Pulmonary artery endothelial cell (primary cell): Measurements from ENCODE around the gene PDAP1. TPM values are rescaled to one million over a fixed set of nuclear protein-coding genes. Genes with fewer than 3 reads are reported as not detected.
"Not testable (repeated sequence)": the region's sequence is repeated elsewhere in the genome, so short reads cannot be mapped to it uniquely, and the experiment has no call there.

ENCODE experiments used
- DNase-seq: peaks from one replicate; pipeline ENCODE4 v3.0.0-alpha.2; 2011; ENCODE audit warnings: low read depth, low spot score
- total RNA-seq: library from RNA; depleted of rRNA; stranded (reverse); fragments of >200 nt; gene quantifications from 2 replicates; pipeline ENCODE4 v1.2.3, GENCODE V29; 2014

PDAP1 gene
- total RNA-seq, 1 donor from 2014 or later = 29.1 TPM

- DNase-seq = peak; percentile 94
Observed at GRCh38 chr7:99379043-99379577, 29.3 kb downstream of the PDAP1 start.

- peak; percentile 45 for DNase-seq
Observed at GRCh38 chr7:99375070-99375807, 33.2 kb downstream of the PDAP1 start.

DNA sequence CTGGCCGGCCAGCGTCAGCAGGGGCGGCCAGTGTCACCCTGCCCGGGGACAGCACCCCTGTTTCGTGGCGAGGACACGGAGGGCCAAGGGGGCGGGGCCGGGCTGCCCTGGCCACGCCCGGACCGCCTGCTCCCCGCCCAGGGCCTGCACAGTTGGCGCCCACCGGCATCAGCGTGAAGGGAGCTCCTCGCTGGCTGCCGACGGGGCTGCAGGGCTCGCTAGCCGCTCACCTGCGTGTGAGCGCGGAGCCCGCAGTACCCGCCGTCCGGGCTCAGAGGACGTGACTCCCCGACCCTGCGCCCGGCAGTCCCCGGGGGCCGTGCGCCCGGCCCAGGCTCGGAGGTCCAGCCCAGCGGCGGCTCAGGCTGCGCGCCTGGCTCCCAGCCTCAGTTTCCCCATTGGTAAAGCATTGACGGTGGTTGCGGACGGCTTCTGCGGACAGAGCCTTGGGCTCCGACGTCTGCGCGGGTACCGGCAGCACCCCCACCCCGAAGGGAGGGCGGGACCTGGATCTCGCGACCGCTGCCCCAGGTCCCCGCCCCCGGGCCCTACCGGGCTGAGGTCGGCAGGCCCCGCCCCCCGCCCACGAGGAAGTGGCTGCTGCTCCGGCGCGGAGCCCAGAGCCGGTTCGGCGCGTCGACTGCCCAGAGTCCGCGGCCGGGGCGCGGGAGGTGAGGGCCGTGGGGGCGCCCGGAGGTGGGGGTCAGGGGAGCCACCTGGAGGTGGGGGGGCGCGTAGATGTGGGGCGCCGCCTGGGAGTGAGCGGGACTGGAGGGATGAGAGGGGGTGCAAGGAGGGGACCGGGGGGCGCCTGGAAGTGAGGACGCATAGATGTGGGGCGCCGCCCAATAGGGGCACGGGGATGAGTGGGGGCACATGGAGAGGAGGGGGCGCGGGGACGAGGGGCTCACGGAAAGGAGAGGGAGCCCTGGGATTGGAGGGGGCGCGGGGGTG is 34.0 kb downstream of the PDAP1 start, which contains the start of gene ARPC1B:
Gene ARPC1B (plus strand): TSS at position 620 of the 954 bp plus-strand sequence. CDS start 10,985 bp downstream, outside the sequence.
- no peak for DNase-seq

DNA sequence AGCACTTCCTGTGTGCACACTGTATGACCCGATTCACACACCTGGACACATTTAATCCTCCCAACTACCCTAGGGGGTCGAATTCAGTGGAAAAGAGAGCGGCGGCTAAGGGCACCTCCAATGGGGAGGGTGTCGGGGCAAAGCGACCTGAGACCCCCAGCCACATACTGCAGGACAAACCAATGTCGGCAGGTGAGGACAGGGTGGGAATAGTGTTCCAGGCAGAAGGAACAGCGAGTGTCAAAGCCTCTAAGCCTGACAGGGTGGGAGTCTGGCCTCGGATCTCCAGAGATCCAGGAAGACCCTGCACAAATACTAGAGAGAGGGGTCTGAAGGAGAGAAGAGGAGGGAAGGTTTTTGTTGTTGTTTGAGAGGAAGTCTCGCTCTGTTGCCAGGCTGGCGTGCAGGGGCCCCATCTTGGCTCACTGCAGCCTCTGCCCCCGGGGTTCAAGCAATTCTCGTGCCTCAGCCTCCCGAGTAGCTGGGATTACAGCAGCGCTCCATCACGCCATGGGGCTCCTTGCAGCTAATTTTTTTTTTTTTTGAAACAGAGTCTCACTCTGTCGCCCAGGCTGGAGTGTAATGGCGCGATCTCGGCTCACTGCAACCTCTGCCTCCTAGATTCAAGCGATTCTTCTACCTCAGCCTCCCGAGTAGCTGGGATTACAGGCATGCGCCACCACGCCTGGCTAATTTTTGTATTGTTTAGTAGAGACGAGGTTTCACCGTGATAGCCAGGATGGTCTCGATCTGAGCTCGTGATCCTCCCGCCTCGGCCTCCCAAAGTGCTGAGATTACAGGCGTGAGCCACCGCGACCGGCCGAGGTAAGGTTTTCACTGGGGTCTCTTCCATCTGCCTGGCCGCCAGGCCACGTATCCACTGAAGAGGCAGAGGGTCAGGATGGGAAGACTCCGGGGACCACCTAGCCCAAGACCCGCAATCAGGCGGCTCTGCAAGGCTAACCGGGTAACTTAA is 35.0 kb downstream of the PDAP1 start:
- no peak for DNase-seq

GRCh38 chr7:99372275-99373090 is 35.9 kb downstream of the PDAP1 start:
- DNase-seq = no peak

DNA sequence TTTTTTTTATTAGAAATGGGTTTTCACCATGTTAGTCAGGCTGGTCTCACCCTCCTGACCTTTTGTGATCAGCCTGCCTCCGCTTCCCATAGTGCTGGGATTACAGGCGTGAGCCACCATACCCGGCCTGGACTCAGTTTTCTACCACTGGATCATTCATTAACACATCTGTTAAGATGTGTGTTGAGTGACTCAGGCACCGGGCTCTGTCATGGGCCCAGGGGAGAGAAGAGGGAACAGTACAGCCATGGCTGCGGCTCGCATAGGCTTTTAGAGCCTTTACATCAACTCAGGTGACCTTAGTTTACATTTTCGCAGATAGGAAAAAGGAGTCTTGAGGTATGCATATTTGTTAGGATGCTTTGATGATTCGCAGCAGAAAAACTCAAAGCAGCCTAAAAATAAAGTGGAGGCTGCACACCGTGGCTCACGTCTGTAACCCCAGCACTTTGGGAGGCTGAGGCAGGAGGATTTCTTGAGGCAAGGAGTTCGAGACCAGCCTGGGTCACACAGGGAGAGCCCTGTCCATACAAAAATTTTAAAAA is 36.9 kb downstream of the PDAP1 start:
- DNase-seq = no peak

DNA sequence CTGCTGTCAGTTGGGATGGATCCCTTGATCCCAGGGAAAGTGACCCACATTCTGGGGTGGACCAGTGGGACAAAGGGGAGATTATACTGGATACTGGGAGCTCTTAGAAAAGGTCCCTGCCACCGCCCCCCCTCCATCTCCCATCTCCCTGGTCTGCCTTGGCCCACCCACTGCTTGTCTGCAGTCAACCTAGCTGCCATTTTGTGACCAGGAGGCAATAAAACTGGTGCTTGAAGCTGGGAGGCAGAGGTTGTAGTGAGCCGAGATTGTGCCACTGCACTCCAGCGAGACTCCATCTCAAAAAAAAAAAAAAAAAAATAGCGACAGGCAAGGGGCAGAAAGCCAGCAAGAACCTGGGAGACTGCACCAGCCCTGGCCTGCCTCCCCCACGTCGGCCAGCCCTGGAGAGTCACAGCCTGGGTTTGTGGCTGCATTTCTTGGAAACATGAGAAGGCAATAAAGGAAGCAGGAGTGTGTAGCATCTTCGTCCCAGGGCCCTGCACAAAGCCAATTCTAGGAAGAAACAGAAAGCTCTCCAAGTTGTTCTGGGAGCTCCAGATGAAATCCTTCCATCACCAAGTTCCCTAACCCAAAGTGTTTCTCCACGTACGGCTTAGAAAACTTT is 38.5 kb downstream of the PDAP1 start:
- DNase-seq = no peak

DNA sequence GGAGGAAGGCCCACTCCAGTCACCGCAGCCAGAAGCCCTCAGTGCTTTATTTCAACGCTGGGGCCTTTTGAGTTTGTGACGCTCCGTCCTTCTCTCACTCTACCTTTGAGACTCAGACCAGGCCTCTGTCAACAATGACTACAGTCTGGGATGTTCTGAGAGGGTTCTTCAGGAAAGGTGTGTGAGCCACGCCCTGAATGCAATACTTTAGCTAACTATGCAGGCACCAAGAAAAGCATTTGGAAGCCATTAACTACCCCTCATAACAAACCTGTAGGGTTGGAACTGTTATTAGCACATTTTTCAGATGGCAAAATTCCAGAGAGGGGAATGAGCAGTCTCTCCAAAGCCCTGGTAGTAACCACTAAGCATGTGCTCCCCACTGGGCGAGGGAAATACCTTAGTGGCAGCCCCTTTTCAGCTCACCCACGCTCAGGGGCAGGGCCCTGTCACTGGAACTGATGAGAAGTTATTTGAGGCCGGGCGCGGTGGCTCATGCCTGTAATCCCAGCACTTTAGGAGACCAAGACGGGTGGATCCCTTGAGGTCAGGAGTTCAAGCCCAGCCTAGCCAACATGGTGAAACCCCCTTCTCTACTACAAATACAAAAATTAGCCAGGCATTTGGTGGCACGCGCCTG is 39.5 kb downstream of the PDAP1 start:
- no peak for DNase-seq

- no peak for DNase-seq
Observed at GRCh38 chr7:99366646-99367045, 41.8 kb downstream of the PDAP1 start.

DNA sequence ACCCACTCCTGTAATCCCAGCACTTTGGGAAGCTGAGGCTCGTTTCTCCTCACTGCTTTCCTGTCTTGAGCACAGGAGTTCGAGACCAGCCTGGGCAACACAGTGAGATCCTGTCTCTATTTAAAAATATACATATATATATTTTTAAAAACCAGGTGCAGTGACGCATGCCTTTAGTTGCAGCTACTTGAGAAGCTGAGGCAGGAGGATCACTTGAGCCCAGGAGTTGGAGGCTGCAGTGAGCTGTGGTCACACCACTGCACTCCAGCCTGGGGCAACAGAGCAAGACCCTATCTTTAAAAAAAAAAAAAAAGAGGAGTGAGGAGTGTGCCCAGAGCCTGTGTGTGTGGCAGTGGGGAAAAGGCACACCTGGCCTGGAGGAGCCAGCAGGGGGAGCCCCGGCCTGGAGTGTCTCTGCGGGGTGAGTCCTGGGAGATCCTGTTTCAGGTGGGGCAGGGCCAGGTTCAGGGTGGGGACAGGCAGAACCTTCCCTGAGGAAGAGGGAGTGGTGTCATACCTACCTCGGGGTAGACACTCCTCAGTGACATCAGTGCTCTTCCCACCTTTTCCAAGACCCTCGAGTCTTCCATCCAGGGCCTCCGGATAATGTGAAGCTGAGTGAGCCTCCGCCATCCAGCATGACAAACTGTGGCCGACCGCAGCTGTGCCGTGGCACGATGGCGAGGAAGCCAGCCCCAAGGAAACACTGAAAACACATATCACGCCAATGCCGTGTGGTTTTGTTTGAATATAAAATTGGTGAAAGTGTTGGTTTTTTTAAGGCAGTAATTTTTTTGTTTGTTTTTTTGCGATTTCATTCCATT is 42.9 kb downstream of the PDAP1 start:
- no peak for DNase-seq

DNA sequence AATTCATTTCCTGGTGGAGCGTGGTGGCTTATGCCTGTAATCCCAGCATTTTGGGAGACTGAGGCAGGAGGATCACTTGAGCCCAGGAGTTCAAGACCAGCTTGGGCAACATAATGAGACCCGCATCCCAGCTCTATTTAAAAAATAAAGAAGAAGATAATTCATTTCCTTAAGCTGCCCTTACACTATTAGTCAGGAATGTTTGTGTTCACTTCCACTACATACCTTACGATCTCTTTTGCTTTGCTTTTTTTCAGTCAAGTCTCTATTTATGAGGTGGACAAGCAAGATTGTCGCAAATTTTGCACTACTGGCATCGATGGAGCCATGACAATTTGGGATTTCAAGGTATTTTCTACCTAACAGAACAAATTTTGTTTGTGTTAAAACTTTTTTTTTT is 45.1 kb downstream of the PDAP1 start:
- DNase-seq = no peak

DNA sequence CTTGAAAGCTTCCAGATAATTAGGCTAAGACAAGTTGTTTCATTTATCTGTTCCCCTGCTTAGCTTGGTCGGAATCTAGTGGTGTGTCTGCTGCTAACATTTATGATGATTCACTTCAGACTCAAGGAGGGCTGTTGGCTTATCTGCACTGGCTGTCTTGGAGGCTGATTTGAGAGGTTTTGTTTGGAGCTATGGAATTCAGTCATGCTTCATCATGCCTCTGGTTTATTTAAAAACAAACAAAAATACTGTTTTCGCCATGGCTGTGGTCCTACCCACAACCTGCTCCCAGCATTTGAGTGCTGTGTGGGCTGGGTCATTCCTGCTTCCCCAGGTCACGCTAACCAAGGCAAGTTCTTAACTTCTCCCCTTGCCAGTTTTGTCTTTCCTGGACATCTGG is 45.6 kb downstream of the PDAP1 start:
- DNase-seq = no peak

GRCh38 chr7:99359465-99360154 is 48.8 kb downstream of the PDAP1 start:
- no peak for DNase-seq

DNA sequence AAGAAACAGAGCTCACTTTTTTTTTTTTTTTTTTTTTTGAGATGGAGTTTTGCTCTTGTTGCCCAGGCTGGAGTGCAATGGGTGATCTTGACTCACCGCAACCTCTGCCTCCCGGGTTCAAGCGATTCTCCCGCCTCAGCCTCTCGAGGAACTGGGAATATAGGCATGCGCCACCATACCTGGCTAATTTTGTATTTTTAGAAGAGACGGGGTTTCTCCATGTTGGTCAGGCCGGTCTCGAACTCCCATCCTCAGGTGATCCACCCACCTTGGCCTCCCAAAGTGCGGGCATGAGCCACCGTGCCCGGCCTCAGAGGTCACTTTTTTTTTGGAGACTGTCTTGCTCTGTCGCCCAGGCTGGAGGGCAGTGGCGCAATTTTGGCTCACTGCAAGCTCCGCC is 49.9 kb downstream of the PDAP1 start:
- DNase-seq = not testable (repeated sequence)

DNA sequence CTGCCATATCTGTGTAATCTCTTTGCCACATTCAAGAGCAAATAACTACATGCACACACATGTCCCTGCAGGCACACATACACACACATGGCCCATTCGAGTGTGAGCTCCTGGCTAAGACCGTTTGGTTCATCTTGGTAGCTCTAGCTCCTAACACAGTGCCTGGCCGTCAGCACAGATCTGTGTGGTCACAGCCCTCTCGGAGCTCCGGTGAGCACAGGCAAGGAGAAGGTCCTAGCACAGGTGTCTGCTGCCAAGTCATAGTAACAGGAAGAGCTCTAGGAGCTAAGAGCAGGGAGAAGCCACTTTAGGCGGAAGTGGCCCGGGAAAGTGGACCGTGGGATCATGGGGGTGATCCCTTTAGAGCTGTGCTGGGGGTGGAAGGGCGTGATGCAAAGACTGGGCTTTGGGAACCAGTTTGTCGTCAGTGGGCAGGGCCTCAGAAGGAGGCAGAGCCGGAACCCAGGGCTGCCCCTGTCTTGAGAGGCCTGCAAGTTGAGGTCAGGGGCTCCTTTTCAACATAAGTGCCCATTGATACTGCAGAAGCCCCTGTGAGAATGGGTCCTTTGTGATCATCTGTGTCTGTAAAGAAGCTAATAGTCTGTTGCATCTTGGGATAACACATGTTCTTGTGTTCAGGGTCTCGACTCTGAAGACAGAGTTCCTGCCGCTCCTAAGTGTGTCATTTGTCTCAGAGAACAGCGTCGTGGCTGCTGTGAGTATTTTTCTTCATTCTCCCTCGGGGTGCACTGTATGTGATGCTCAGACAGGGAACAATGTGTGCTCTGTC is 50.5 kb downstream of the PDAP1 start:
- no peak for DNase-seq

- no peak for DNase-seq
Observed at GRCh38 chr7:99355098-99355497, 53.3 kb downstream of the PDAP1 start.
